Stimulated activated CD4-positive, alpha-beta T cell treated with anti-CD3 and anti-CD28 coated beads, Interleukin-12 subunit alpha, Interleukin-12 subunit beta, amount 100 ng/mL, for 48 hours (primary cell): ENCODE measurements around the gene IFT25.

Experiments
- DNase-seq, 3 donors: peaks; one replicate each; pipeline ENCODE4 v3.0.0-alpha.2; 2020; ENCODE audit warnings: low read depth in 2 of 3, low spot score in 1 of 3

Gene IFT25

DNA sequence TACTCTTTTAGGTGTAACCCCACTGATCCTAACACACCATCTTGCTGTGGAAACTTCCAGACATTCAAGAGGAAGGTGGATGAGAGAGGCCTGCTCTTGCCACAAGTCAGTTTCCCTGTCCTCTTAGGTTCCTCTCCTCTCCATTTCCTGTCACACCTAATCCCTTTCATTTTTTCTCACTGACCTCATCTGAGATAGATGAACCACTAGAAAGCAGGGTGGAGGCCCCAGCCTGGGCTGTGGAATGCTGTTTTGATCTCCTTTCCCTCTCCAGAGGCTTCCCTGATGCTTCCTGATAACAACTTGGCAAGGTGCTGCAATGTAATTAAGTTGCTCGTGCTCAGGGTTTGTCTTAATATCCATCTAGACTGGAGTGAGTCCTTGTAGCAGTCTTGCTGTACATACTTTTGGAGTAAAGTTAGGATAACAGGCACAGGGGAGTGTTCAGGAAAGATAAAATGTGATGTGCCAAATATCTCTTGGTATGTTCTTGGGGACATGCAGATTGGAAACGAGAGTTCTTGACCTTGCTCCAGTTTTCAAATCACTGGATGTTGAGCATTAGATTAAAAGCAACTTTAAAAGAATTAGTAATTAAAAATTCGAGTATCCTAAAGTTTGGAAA lies 11.8 kb upstream of the IFT25 start:
- no peak for DNase-seq

GRCh38 chr1:53956308-53957168 lies 11.0 kb upstream of the IFT25 start:
- no peak for DNase-seq

DNA sequence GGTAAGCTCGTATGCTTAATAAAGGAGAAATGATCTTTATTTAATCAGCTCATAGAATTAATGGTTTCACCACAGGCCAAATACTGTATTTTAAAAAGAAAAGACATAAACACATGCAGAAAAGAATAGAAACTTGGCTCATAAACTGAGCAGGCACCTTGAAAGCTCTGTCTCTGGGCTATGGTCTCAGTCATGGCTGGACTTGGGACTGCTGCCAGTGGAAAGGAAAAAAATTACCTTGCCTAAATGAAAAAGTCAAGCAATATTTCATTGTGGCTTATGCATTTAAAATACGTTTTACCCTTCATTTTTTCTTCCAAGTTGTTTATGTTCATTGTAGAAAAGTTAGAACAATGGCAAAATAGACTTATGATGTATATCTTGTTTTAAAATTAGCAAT lies 8.6 kb upstream of the IFT25 start:
- no peak for DNase-seq

DNA sequence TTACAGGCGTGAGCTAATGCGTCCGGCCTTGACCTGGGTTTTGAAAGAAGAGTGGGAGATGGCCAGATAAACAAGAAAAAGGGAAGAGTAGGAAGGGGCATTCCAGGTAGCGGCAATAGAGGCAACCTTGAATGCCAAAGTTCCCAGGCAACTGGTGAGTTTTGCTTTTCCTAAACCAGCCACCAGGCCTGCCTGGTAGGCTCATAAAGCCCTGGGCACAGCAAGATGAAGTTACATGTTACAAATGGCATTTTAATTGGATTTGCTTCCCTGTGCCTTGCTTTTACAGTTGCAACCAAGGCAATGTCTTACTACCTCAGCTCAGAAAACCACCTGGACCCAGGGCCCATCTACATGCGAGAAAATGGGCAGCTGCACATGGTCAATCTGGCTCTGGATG lies 6.2 kb upstream of the IFT25 start:
- DNase-seq = no peak

GRCh38 chr1:53949023-53949990 lies 3.8 kb upstream of the IFT25 start:
- peak in 2 of 3 donors; percentile 16 to 24 for DNase-seq

DNA sequence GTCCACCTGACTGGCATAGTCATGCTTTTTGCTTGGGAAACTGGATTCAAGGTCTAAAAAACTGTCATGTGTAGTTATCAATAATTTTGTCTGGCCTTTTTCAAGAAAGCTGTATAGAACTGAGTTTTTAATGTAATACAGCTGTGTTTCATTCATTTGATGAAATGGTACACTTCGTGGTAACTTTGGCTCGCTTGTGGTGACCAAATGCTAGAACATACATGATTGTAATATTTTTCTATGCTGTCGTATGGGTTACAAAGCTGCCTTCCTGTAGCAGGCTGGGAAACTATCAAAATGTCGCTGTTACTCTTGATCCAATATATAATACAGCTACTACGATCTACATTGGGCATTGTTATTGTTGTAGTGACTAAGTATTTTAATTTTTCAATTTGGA lies 2.8 kb upstream of the IFT25 start:
- DNase-seq = no peak

GRCh38 chr1:53947172-53947907 lies 1.8 kb upstream of the IFT25 start:
- no peak for DNase-seq

- DNase-seq = no peak
Observed at GRCh38 chr1:53946252-53947171, 1.0 kb upstream of the IFT25 start, which contains the start of gene LRRC42. TSS of gene LRRC42 (plus strand) at chr1:53946350. CDS start at chr1:53952000, 5,650 bp downstream.

DNA sequence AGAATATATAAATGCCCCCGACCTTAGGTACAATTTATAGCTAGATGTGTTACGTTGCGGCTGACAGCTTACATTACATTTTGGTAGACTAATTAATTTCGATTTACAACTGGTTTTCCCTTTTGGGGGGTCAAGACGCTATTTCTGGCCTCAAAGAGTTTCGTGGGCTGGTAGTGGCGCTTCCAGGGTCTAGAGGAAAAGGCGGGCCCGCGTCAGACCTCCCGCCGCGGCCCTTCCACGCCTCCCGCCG lies 391 bp downstream of the IFT25 start:
- DNase-seq = no peak

- no peak for DNase-seq
Observed at GRCh38 chr1:53944469-53945182, 873 bp downstream of the IFT25 start.

- DNase-seq = no peak
Observed at GRCh38 chr1:53943490-53944043, 1.9 kb downstream of the IFT25 start.

- no peak for DNase-seq
Observed at GRCh38 chr1:53943090-53943489, 2.4 kb downstream of the IFT25 start.

DNA sequence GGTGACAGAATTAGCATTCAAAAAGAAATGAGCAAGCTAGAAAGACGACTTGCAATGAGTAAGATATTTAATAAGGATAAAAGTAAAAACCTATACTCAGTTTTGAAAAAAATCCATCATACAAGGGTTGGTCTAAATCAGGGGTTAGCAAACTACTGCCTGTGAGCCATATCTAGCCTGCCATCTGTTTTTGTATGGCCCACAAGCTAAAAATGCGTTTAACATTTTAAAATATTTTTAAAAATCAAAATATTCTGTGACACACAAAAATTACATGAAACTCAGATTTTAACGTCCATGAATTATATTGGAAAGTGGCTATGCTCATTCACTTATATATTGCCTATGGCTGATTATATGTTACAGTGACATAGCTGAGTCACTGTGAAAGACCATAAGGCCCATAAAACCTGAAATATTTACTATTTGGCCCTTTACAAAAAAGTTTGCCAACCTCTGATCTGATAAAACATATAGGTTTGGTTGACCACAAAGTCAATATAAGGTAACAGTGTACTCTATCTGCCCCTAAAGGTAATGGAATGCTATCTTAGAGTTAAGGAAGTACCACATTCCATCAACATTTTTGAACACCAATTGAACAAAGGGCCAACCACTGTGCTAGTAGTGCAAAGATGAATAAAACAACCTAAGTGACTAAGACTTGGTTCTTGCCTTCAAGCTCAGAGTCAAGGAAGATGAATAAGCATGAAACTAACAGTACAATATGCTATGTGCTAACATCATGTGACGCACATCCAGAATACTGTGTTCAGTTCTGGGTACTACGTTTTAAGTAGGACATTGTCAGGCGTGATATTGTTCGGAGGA lies 3.2 kb downstream of the IFT25 start:
- DNase-seq = no peak

- DNase-seq = no peak
Observed at GRCh38 chr1:53938136-53938830, 7.2 kb downstream of the IFT25 start.

DNA sequence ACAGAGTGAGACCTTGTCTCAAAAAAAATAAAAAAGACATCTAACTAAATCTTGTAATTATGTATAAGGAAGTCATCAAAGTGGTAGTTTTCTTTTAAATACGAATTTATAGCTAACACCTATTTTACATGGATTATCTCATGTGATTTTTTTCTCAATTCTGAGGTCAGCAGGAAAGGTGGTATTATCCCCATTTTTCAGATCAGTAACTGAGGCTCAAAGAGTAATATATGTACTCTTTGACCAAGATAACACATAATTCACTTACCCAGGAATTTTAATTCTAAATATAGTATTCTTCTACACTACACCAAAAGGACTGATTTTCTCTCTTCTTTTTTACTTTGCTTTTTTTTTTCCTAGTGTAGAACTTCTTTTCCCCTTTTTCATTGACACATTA lies 9.1 kb downstream of the IFT25 start:
- DNase-seq = no peak

DNA sequence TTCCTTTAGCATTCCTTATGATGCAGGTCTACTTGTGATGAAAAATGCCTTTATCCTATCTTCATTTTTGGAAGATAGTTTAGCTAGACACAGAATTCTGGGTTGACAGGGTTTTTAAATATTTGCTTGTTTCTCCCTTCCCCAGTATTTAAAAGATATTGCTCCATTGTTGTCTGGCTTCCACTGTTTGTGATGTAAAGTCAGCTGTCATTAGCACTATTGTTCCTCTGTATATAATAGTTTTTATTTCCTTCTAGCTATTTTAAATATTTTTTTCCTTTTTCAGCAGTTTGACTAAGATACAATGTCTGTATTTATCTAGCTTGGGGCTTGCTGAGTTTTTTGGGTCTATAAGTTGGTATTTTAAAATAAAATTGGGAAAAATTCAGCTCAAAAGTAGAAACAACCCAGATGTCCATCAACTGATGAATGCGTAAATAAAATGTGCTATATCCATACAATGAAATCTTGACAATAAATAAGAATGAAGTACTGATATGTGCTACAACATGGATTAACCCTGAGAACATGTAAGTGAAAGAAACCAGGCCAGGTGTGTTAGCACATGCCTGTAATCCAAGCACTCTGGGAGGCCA lies 11.2 kb downstream of the IFT25 start:
- DNase-seq = no peak

- DNase-seq = no peak
Observed at GRCh38 chr1:53931523-53931922, 14.0 kb downstream of the IFT25 start.
